GM18867 (cell line): ENCODE results near the gene CD47.

ENCODE experiments used
- ATAC-seq: cut with Tn5 transposase; IDR thresholded peaks from one replicate; pipeline ENCODE4 v1.9.1; 2021; ENCODE audit warnings: mild to moderate bottlenecking, moderate library complexity; ENCODE audit not compliant: unreplicated experiment

Gene CD47

GRCh38 chr3:108117241-108117775 is 26.5 kb upstream of the CD47 start:
- no peak for ATAC-seq

- no peak for ATAC-seq
These were observed 23.7 kb upstream of the CD47 start for GRCh38 chr3:108114423-108115065.

GRCh38 chr3:108113975-108114374 is 23.1 kb upstream of the CD47 start:
- no peak for ATAC-seq

- ATAC-seq, result no peak
These were observed 20.1 kb upstream of the CD47 start for GRCh38 chr3:108110934-108111333.

- no peak for ATAC-seq
These were observed 17.6 kb upstream of the CD47 start for GRCh38 chr3:108108416-108108815.

- no peak for ATAC-seq
These were observed 15.6 kb upstream of the CD47 start for GRCh38 chr3:108106449-108106848.

- no peak for ATAC-seq
These were observed 15.2 kb upstream of the CD47 start for GRCh38 chr3:108106031-108106430.

GRCh38 chr3:108103886-108104797 is 13.3 kb upstream of the CD47 start:
- ATAC-seq, result no peak

- no peak for ATAC-seq
These were observed 12.4 kb upstream of the CD47 start for GRCh38 chr3:108103040-108103751.

GRCh38 chr3:108102420-108103039 is 11.7 kb upstream of the CD47 start:
- no peak for ATAC-seq

GRCh38 chr3:108100906-108101660 is 10.3 kb upstream of the CD47 start:
- ATAC-seq, result peak; percentile 95

- peak; percentile 21 for ATAC-seq
These were observed 9.0 kb upstream of the CD47 start for GRCh38 chr3:108099679-108100428.

GRCh38 chr3:108099244-108099643 is 8.4 kb upstream of the CD47 start:
- ATAC-seq, result no peak

GRCh38 chr3:108098003-108098370 is 7.2 kb upstream of the CD47 start:
- ATAC-seq, result no peak

- ATAC-seq, result no peak
These were observed 6.6 kb upstream of the CD47 start for GRCh38 chr3:108097322-108098002.

GRCh38 chr3:108096532-108097321 is 5.9 kb upstream of the CD47 start:
- no peak for ATAC-seq

GRCh38 chr3:108093616-108094015 is 2.8 kb upstream of the CD47 start:
- ATAC-seq, result no peak

GRCh38 chr3:108093021-108093420 is 2.2 kb upstream of the CD47 start:
- ATAC-seq, result no peak
